Measurements from ENCODE around the gene INTS6.

Gene INTS6

DNA sequence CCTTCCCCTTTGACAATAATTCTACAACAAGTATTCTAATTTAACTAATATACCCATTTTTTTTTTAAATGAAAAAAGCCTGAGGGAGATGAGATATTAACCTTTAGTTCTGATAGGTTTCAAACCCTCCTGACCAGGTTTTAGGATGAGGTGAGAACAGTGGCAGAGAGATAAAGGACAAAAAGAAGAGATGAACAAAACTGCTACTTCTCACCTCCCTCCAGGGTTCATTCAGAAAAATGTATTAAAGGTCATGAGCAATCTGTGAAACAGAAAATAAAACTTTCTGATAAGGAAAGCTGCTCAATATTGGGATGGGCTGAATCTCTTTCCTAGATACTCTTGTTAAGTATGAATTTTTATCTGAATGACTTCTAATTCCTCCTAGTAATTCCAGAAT lies 89.2 kb downstream of the INTS6 start:
- Histone ChIP-seq H3K27me3 (ENCODE audit: control insufficient read depth, insufficient read depth, low read length) (no peaks in the 10 kb centered on the region), H3K9ac (ENCODE audit: low read depth, low read length) (no peak overlapping the region), H3K36me3 (ENCODE audit: control insufficient read depth, insufficient read depth, low read length) (peaks cover 64% of the 10 kb centered on the region), H3K4me3 (ENCODE audit: low read depth, low read length) (no peak overlapping the region), H3K27ac (ENCODE audit: low read depth, low read length) (no peak overlapping the region), H3K4me1 (ENCODE audit: control insufficient read depth, insufficient read depth, low read length) (peaks cover 6% of the 10 kb centered on the region; the same call in 1 of the 2 replicates), H3K9me3 (ENCODE audit: control insufficient read depth, insufficient read depth, low read length) (no peaks in the 10 kb centered on the region)

DNA sequence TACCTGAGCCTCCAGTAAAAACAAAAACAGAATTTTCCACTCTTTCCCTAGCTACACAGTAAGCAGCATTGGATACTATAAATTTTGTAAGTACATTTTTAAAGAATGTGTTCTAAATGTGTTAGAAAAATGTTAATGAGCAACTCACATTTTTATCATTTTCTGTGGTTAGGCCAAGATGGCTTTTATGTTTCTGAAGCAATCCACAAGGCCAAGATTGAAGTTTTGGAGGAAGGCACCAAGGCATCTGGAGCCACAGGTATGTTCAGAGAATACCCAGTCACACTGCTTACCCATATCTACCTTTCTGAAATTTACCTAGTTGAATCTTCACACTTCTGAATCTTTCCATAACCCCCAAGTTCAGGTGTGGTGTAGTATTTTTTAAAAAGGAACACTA lies 91.7 kb downstream of the INTS6 start:
- no peak overlapping the region for H3K4me3 ChIP-seq (ENCODE audit: low read depth, low read length)
- H3K36me3 ChIP-seq (ENCODE audit: control insufficient read depth, insufficient read depth, low read length) = peaks cover 38% of the 10 kb centered on the region
- no peaks in the 10 kb centered on the region for H3K9me3 ChIP-seq (ENCODE audit: control insufficient read depth, insufficient read depth, low read length)
- no peaks in the 10 kb centered on the region for H3K27me3 ChIP-seq (ENCODE audit: control insufficient read depth, insufficient read depth, low read length)
- H3K27ac ChIP-seq (ENCODE audit: low read depth, low read length) = no peak overlapping the region
- H3K9ac ChIP-seq (ENCODE audit: low read depth, low read length) = no peak overlapping the region
- peaks cover 6% of the 10 kb centered on the region; the same call in 1 of the 2 replicates for H3K4me1 ChIP-seq (ENCODE audit: control insufficient read depth, insufficient read depth, low read length)

DNA sequence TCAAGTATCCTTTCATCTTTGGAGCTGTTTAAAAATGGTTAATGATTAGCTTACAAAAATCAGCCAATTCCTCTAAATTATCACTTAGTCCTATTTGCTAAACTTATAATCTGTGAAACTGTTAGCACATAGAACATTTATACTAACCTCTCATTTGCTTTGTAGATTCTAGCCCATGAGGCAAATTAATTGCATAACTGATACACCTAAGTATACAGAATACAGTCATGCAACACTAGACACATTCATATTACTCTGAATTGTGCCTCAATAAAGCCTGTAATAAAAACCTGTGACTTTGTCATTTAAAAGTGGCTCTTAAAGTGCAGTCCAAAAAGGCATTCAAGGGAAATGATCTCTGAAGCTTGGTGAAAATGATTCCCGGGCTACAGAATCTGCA lies 92.3 kb downstream of the INTS6 start:
- H3K27ac ChIP-seq (ENCODE audit: low read depth, low read length) = no peak overlapping the region
- H3K27me3 ChIP-seq (ENCODE audit: control insufficient read depth, insufficient read depth, low read length) = no peaks in the 10 kb centered on the region
- no peaks in the 10 kb centered on the region for H3K9me3 ChIP-seq (ENCODE audit: control insufficient read depth, insufficient read depth, low read length)
- peaks cover 32% of the 10 kb centered on the region for H3K36me3 ChIP-seq (ENCODE audit: control insufficient read depth, insufficient read depth, low read length)
- peaks cover 6% of the 10 kb centered on the region; the same call in 1 of the 2 replicates for H3K4me1 ChIP-seq (ENCODE audit: control insufficient read depth, insufficient read depth, low read length)
- H3K9ac ChIP-seq (ENCODE audit: low read depth, low read length) = no peak overlapping the region
- no peak overlapping the region for H3K4me3 ChIP-seq (ENCODE audit: low read depth, low read length)

DNA sequence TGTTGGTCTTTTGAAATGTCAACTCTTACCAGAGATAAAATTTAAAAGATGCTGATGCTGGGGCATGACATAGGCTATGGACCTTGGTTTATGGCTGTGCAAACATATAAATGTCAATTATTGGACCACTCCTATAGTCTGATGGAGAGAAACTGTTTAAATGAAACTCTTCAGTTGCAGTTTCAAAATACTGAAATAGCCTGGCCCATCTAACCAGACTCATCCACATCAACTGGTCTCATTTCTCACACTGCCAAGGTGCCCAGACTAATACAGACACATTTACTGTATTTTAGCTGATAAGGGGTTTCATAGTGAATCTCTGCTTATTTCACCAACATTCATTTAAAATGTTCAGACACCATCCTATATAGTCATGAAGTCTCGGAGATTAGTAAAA lies 93.5 kb downstream of the INTS6 start:
- no peaks in the 10 kb centered on the region for H3K27me3 ChIP-seq (ENCODE audit: control insufficient read depth, insufficient read depth, low read length)
- peaks cover 21% of the 10 kb centered on the region for H3K36me3 ChIP-seq (ENCODE audit: control insufficient read depth, insufficient read depth, low read length)

DNA sequence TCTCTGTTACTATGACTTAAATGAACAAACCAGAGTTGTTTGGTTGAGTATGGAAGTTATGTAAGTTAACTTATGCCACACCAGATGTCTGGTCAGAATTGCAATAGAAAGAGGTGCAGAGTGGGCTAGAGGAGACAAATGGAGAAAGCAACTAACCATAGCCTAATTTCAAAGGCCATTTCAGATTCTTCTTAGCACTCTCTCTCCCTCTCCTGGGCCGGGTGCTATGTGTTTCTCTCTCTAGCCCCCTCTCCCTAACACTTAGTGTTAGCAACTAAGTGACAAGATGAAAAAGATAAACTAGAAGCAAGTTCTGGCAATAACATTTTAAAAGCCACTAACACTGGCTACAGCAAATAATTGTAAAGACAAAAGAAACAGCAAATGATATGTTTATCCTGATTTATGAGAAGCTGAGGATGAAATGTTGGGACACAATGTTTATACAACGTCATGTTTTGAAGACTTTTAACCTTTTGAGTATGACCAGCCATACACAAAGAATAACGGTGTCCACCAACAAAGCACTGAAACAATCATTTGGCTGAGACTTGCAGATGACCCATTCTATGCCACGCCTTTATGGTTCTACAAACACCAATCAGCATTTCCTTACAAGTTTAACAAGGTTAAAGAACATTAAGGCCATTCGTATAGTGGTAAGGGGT lies 94.8 kb downstream of the INTS6 start:
- no peak overlapping the region for H3K9ac ChIP-seq (ENCODE audit: low read depth, low read length)
- H3K4me3 ChIP-seq (ENCODE audit: low read depth, low read length) = no peak overlapping the region
- no peaks in the 10 kb centered on the region for H3K9me3 ChIP-seq (ENCODE audit: control insufficient read depth, insufficient read depth, low read length)
- H3K4me1 ChIP-seq (ENCODE audit: control insufficient read depth, insufficient read depth, low read length) = peaks cover 13% of the 10 kb centered on the region
- no peak overlapping the region for H3K27ac ChIP-seq (ENCODE audit: low read depth, low read length)
- no peaks in the 10 kb centered on the region for H3K27me3 ChIP-seq (ENCODE audit: control insufficient read depth, insufficient read depth, low read length)
- peaks cover 8% of the 10 kb centered on the region for H3K36me3 ChIP-seq (ENCODE audit: control insufficient read depth, insufficient read depth, low read length)

More for the DNA sequence above, 93.5 kb downstream of the INTS6 start:
- peaks cover 6% of the 10 kb centered on the region; the same call in 1 of the 2 replicates for H3K4me1 ChIP-seq (ENCODE audit: control insufficient read depth, insufficient read depth, low read length)
- no peaks in the 10 kb centered on the region for H3K9me3 ChIP-seq (ENCODE audit: control insufficient read depth, insufficient read depth, low read length)
- H3K9ac ChIP-seq (ENCODE audit: low read depth, low read length) = no peak overlapping the region
- no peak overlapping the region for H3K27ac ChIP-seq (ENCODE audit: low read depth, low read length)
- no peak overlapping the region for H3K4me3 ChIP-seq (ENCODE audit: low read depth, low read length)

DNA sequence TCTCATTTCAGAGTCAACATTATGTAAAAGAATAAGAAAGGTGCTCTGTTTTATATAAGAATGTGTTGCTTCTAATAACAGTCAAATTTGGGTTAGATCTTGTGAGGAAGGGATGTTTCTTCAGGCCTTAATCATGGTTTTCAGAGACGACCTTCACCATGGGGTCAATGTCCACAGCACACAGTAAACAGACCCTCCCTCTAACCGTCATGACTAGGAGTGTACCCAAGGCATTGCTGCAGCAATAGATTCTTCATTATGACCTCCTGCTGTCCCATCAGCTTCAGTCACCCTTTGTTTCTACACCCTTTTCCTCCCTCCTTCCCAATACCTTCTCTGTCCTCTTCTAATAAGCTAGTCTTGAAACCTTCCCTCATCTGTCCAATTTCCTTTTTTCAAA lies 97.6 kb downstream of the INTS6 start:
- no peaks in the 10 kb centered on the region for H3K9me3 ChIP-seq (ENCODE audit: control insufficient read depth, insufficient read depth, low read length)
- no peaks in the 10 kb centered on the region for H3K27me3 ChIP-seq (ENCODE audit: control insufficient read depth, insufficient read depth, low read length)
- no peak overlapping the region for H3K27ac ChIP-seq (ENCODE audit: low read depth, low read length)
- no peaks in the 10 kb centered on the region for H3K36me3 ChIP-seq (ENCODE audit: control insufficient read depth, insufficient read depth, low read length)
- no peak overlapping the region for H3K9ac ChIP-seq (ENCODE audit: low read depth, low read length)
- H3K4me1 ChIP-seq (ENCODE audit: control insufficient read depth, insufficient read depth, low read length) = peaks cover 15% of the 10 kb centered on the region; the same call in 1 of the 2 replicates
- H3K4me3 ChIP-seq (ENCODE audit: low read depth, low read length) = no peak overlapping the region

DNA sequence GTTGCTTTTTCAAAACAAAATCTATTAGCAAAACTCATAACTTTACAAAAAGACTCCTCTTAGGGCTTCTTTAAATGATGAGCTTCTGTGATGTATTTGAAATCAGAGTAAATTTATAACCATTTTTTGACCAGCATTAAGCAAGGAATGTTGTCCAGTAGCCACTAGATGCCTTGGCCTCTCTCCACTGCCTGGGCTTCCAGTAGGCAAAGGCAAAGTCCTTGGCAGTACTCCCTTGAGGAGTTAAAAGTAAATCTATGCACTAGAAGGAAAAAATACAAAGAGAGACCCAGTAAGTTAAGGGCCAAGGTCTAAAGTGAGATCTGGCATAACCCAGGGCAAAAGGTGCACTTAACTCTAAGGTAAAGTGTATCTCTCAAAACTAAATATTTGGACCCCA lies 103.8 kb downstream of the INTS6 start:
- no peak overlapping the region for H3K4me3 ChIP-seq (ENCODE audit: low read depth, low read length)
- H3K9ac ChIP-seq (ENCODE audit: low read depth, low read length) = no peak overlapping the region
- no peaks in the 10 kb centered on the region for H3K36me3 ChIP-seq (ENCODE audit: control insufficient read depth, insufficient read depth, low read length)
- H3K4me1 ChIP-seq (ENCODE audit: control insufficient read depth, insufficient read depth, low read length) = peaks cover 29% of the 10 kb centered on the region
- no peaks in the 10 kb centered on the region for H3K9me3 ChIP-seq (ENCODE audit: control insufficient read depth, insufficient read depth, low read length)
- H3K27ac ChIP-seq (ENCODE audit: low read depth, low read length) = no peak overlapping the region
- H3K27me3 ChIP-seq (ENCODE audit: control insufficient read depth, insufficient read depth, low read length) = no peaks in the 10 kb centered on the region

DNA sequence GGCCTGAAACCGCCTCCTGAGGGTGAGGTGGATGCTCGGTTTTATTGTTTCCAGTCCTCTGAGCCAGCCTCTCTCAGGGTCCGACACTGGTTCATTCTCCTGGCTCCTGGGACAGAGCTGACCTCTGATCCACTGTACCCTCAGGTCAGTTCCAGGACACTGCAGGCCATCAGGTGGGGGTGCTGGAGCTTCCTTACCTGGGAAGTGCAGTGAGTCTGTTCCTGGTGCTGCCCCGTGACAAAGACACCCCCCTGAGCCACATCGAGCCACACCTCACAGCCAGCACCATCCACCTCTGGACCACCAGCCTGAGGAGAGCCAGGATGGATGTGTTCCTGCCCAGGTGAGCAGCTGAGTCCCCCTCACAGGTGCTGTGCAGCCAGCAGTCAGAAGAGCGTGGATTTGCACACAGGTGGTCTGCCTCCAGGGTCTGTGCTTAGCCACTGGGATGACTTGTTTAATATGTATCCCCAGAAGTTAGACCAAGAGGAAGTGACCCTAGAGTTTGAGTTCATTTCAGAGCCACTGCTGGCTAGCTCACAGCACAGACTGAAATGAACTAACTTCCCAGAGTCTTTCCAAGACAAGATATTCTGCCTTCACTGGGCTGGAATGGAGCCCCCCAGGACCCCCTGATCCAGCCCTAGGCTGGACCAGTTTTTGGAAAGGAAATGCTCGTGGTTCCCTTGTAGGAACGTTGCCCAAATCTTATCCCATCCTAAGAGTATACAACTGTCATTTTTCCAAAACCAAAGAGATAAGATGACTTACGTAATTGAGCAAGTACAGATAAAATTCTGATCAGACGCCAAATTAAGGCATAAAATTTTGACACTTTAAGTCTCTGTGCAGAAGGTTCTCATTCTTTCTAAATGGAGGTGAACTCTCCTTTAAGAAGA lies 104.5 kb downstream of the INTS6 start:
- Histone ChIP-seq H3K4me3 (ENCODE audit: low read depth, low read length) (no peak overlapping the region), H3K9ac (ENCODE audit: low read depth, low read length) (no peak overlapping the region), H3K9me3 (ENCODE audit: control insufficient read depth, insufficient read depth, low read length) (no peaks in the 10 kb centered on the region), H3K27ac (ENCODE audit: low read depth, low read length) (no peak overlapping the region), H3K27me3 (ENCODE audit: control insufficient read depth, insufficient read depth, low read length) (no peaks in the 10 kb centered on the region), H3K36me3 (ENCODE audit: control insufficient read depth, insufficient read depth, low read length) (no peaks in the 10 kb centered on the region), H3K4me1 (ENCODE audit: control insufficient read depth, insufficient read depth, low read length) (peaks cover 25% of the 10 kb centered on the region)

DNA sequence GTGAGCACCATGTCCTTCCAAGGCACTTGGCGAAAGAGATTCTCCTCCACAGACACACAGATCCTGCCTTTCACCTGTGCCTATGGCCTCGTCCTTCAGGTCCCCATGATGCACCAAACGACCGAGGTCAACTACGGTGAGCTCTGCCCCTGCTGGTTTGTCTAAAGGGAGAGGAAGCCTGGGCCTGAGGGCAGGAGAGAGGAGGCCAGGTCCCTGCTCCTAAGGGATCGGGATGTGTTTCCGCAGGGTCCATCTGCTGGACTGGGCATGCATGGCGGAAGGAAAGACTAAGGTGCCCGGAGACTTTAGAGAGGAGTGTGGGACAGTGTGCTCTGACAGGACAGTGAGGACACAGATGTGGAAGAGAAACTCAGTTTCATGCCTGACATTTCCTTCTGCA lies 105.7 kb downstream of the INTS6 start:
- Histone ChIP-seq H3K27me3 (ENCODE audit: control insufficient read depth, insufficient read depth, low read length) (no peaks in the 10 kb centered on the region), H3K4me3 (ENCODE audit: low read depth, low read length) (no peak overlapping the region), H3K9ac (ENCODE audit: low read depth, low read length) (no peak overlapping the region), H3K9me3 (ENCODE audit: control insufficient read depth, insufficient read depth, low read length) (no peaks in the 10 kb centered on the region), H3K4me1 (ENCODE audit: control insufficient read depth, insufficient read depth, low read length) (peaks cover 13% of the 10 kb centered on the region), H3K27ac (ENCODE audit: low read depth, low read length) (no peak overlapping the region), H3K36me3 (ENCODE audit: control insufficient read depth, insufficient read depth, low read length) (no peaks in the 10 kb centered on the region)

DNA sequence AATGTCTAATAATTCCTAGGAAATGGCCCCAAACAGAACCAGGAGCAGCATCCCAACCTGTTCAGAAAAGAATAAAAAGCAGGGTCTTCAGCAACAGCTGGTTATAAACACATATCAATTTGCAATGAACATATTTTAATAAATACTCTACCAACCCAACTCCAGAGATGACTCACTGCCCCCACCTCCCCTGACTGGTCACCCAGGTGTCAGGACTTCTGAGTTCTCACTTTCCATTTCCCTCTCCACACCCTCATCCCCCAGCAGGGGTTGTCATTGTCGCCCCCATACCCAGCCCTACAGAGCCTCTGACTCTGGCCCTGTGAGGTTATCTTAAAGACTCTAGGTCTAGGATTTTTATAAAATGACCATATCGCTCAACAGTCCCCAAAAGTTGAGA lies 106.4 kb downstream of the INTS6 start:
- H3K4me3 ChIP-seq (ENCODE audit: low read depth, low read length) = no peak overlapping the region
- no peak overlapping the region for H3K27ac ChIP-seq (ENCODE audit: low read depth, low read length)
- H3K27me3 ChIP-seq (ENCODE audit: control insufficient read depth, insufficient read depth, low read length) = no peaks in the 10 kb centered on the region
- no peak overlapping the region for H3K9ac ChIP-seq (ENCODE audit: low read depth, low read length)
- no peaks in the 10 kb centered on the region for H3K9me3 ChIP-seq (ENCODE audit: control insufficient read depth, insufficient read depth, low read length)
- H3K4me1 ChIP-seq (ENCODE audit: control insufficient read depth, insufficient read depth, low read length) = peaks cover 13% of the 10 kb centered on the region
- H3K36me3 ChIP-seq (ENCODE audit: control insufficient read depth, insufficient read depth, low read length) = no peaks in the 10 kb centered on the region

DNA sequence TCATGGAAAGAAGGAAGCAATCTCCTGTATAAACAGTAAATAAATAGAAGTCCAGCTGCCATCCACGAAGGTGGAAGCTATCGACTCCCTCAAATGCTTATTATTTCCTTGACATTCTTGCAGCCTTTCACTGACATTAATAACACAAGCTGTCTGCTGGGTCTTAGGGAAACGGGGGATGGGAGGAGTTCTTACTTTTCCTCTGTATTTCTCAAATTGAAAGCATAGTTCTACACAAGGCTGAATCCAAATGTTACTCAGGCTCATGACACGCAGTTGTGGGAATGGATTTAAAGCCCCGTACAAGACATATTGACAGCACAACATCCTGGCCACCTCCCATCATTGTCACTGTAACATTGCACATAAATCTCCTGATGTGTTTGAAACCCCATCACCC lies 109.4 kb downstream of the INTS6 start:
- Histone ChIP-seq H3K4me1 (ENCODE audit: control insufficient read depth, insufficient read depth, low read length) (peaks cover 14% of the 10 kb centered on the region; the same call in 1 of the 2 replicates), H3K36me3 (ENCODE audit: control insufficient read depth, insufficient read depth, low read length) (no peaks in the 10 kb centered on the region), H3K4me3 (ENCODE audit: low read depth, low read length) (no peak overlapping the region), H3K9ac (ENCODE audit: low read depth, low read length) (no peak overlapping the region), H3K27me3 (ENCODE audit: control insufficient read depth, insufficient read depth, low read length) (no peaks in the 10 kb centered on the region), H3K9me3 (ENCODE audit: control insufficient read depth, insufficient read depth, low read length) (no peaks in the 10 kb centered on the region), H3K27ac (ENCODE audit: low read depth, low read length) (no peak overlapping the region)
